Measurements from ENCODE around the gene KIRREL3. TPM values are rescaled to one million over a fixed set of nuclear protein-coding genes. Genes with fewer than 3 reads are reported as not detected.
"Not testable (repeated sequence)": the region's sequence is repeated elsewhere in the genome, so short reads cannot be mapped to it uniquely, and the experiment has no call there.

Gene KIRREL3
- total RNA-seq, 1 experiment from 2014 or later, result 0.06 TPM

- H3K4me1 ChIP-seq, result no peaks in the 10 kb centered on the region
- DNase-seq, result peak; percentile 58 to 68
- no peak overlapping the region for H3K4me3 ChIP-seq
- no peaks in the 10 kb centered on the region for H3K9me3 ChIP-seq (replicated peaks)
- no peaks in the 10 kb centered on the region for H3K36me3 ChIP-seq
- no peak overlapping the region for H3K27ac ChIP-seq
- H3K27me3 ChIP-seq, result no peaks in the 10 kb centered on the region
Measured at GRCh38 chr11:126989942-126990715, 10.4 kb downstream of the KIRREL3 start.

GRCh38 chr11:126988655-126989054, 11.9 kb downstream of the KIRREL3 start:
- Histone ChIP-seq H3K27me3 (no peaks in the 10 kb centered on the region), H3K27ac (no peak overlapping the region), H3K4me3 (no peak overlapping the region), H3K4me1 (no peaks in the 10 kb centered on the region), H3K9me3 (replicated peaks) (no peaks in the 10 kb centered on the region), H3K36me3 (no peaks in the 10 kb centered on the region)
- DNase-seq, result no peak

- H3K9me3 ChIP-seq (replicated peaks), result no peaks in the 10 kb centered on the region
- DNase-seq, result no peak
- H3K4me3 ChIP-seq, result no peak overlapping the region
- H3K36me3 ChIP-seq, result no peaks in the 10 kb centered on the region
- no peak overlapping the region for H3K27ac ChIP-seq
- no peaks in the 10 kb centered on the region for H3K27me3 ChIP-seq
- no peaks in the 10 kb centered on the region for H3K4me1 ChIP-seq
Measured at GRCh38 chr11:126981635-126982034, 18.9 kb downstream of the KIRREL3 start.

GRCh38 chr11:126978911-126979310, 21.7 kb downstream of the KIRREL3 start:
- H3K27ac ChIP-seq, result no peak overlapping the region
- no peaks in the 10 kb centered on the region for H3K27me3 ChIP-seq
- no peak for DNase-seq
- H3K36me3 ChIP-seq, result no peaks in the 10 kb centered on the region
- H3K9me3 ChIP-seq (replicated peaks), result no peaks in the 10 kb centered on the region
- no peak overlapping the region for H3K4me3 ChIP-seq
- H3K4me1 ChIP-seq, result no peaks in the 10 kb centered on the region

GRCh38 chr11:126978165-126978564, 22.4 kb downstream of the KIRREL3 start:
- Histone ChIP-seq H3K27me3 (no peaks in the 10 kb centered on the region), H3K9me3 (replicated peaks) (no peaks in the 10 kb centered on the region), H3K4me3 (no peak overlapping the region), H3K27ac (no peak overlapping the region), H3K4me1 (no peaks in the 10 kb centered on the region), H3K36me3 (no peaks in the 10 kb centered on the region)
- DNase-seq, result no peak

GRCh38 chr11:126973051-126973450, 27.5 kb downstream of the KIRREL3 start:
- no peak overlapping the region for H3K4me3 ChIP-seq
- H3K4me1 ChIP-seq, result no peaks in the 10 kb centered on the region
- no peaks in the 10 kb centered on the region for H3K27me3 ChIP-seq
- H3K36me3 ChIP-seq, result no peaks in the 10 kb centered on the region
- no peak for DNase-seq
- no peaks in the 10 kb centered on the region for H3K9me3 ChIP-seq (replicated peaks)
- no peak overlapping the region for H3K27ac ChIP-seq

- no peak for DNase-seq
- no peaks in the 10 kb centered on the region for H3K27me3 ChIP-seq
- H3K9me3 ChIP-seq (replicated peaks), result no peaks in the 10 kb centered on the region
- no peaks in the 10 kb centered on the region for H3K4me1 ChIP-seq
- no peaks in the 10 kb centered on the region for H3K36me3 ChIP-seq
- no peak overlapping the region for H3K27ac ChIP-seq
- no peak overlapping the region for H3K4me3 ChIP-seq
Measured at GRCh38 chr11:126971305-126971704, 29.3 kb downstream of the KIRREL3 start.

GRCh38 chr11:126969865-126970479, 30.6 kb downstream of the KIRREL3 start:
- peak in 1 of 2 experiments; percentile 5 for DNase-seq
- no peaks in the 10 kb centered on the region for H3K27me3 ChIP-seq
- no peaks in the 10 kb centered on the region for H3K36me3 ChIP-seq
- H3K27ac ChIP-seq, result no peak overlapping the region
- no peaks in the 10 kb centered on the region for H3K9me3 ChIP-seq (replicated peaks)
- no peak overlapping the region for H3K4me3 ChIP-seq
- H3K4me1 ChIP-seq, result no peaks in the 10 kb centered on the region

- no peaks in the 10 kb centered on the region for H3K36me3 ChIP-seq
- no peaks in the 10 kb centered on the region for H3K9me3 ChIP-seq (replicated peaks)
- no peak overlapping the region for H3K4me3 ChIP-seq
- no peaks in the 10 kb centered on the region for H3K4me1 ChIP-seq
- no peak overlapping the region for H3K27ac ChIP-seq
- no peak for DNase-seq
- no peaks in the 10 kb centered on the region for H3K27me3 ChIP-seq
Measured at GRCh38 chr11:126968915-126969314, 31.7 kb downstream of the KIRREL3 start.

- H3K27me3 ChIP-seq, result no peaks in the 10 kb centered on the region
- DNase-seq, result no peak
Measured at GRCh38 chr11:126965331-126965730, 35.2 kb downstream of the KIRREL3 start.

GRCh38 chr11:126963603-126964363, 36.8 kb downstream of the KIRREL3 start:
- H3K9me3 ChIP-seq (replicated peaks), result no peaks in the 10 kb centered on the region
- no peak for DNase-seq
- H3K4me3 ChIP-seq, result no peak overlapping the region
- no peaks in the 10 kb centered on the region for H3K36me3 ChIP-seq
- H3K4me1 ChIP-seq, result no peaks in the 10 kb centered on the region
- no peaks in the 10 kb centered on the region for H3K27me3 ChIP-seq
- no peak overlapping the region for H3K27ac ChIP-seq

More at GRCh38 chr11:126965331-126965730, 35.2 kb downstream of the KIRREL3 start:
- H3K4me3 ChIP-seq, result no peak overlapping the region
- no peaks in the 10 kb centered on the region for H3K4me1 ChIP-seq
- no peaks in the 10 kb centered on the region for H3K9me3 ChIP-seq (replicated peaks)
- H3K27ac ChIP-seq, result no peak overlapping the region
- H3K36me3 ChIP-seq, result no peaks in the 10 kb centered on the region

GRCh38 chr11:126963115-126963514, 37.5 kb downstream of the KIRREL3 start:
- Histone ChIP-seq H3K4me3 (no peak overlapping the region), H3K4me1 (no peaks in the 10 kb centered on the region), H3K9me3 (replicated peaks) (no peaks in the 10 kb centered on the region), H3K36me3 (no peaks in the 10 kb centered on the region), H3K27ac (no peak overlapping the region), H3K27me3 (no peaks in the 10 kb centered on the region)
- DNase-seq, result no peak

GRCh38 chr11:126959700-126960099, 40.9 kb downstream of the KIRREL3 start:
- no peaks in the 10 kb centered on the region for H3K36me3 ChIP-seq
- H3K27me3 ChIP-seq, result no peaks in the 10 kb centered on the region
- no peaks in the 10 kb centered on the region for H3K4me1 ChIP-seq
- H3K27ac ChIP-seq, result no peak overlapping the region
- no peaks in the 10 kb centered on the region for H3K9me3 ChIP-seq (replicated peaks)
- DNase-seq, result no peak
- H3K4me3 ChIP-seq, result no peak overlapping the region

GRCh38 chr11:126956635-126957034, 43.9 kb downstream of the KIRREL3 start:
- H3K27ac ChIP-seq, result no peak overlapping the region
- no peaks in the 10 kb centered on the region for H3K36me3 ChIP-seq
- no peaks in the 10 kb centered on the region for H3K4me1 ChIP-seq
- no peak overlapping the region for H3K4me3 ChIP-seq
- no peak for DNase-seq
- H3K9me3 ChIP-seq (replicated peaks), result no peaks in the 10 kb centered on the region
- H3K27me3 ChIP-seq, result no peaks in the 10 kb centered on the region

- H3K4me3 ChIP-seq; H3K27me3 ChIP-seq; H3K4me1 ChIP-seq; DNase-seq; H3K36me3 ChIP-seq; H3K27ac ChIP-seq; H3K9me3 ChIP-seq (replicated peaks): not testable (repeated sequence)
Measured at GRCh38 chr11:126952533-126952932, 48.0 kb downstream of the KIRREL3 start.
